IMR-90 (cell line): ENCODE results near the gene AMOTL2. TPM values are rescaled to one million over a fixed set of nuclear protein-coding genes. Genes with fewer than 3 reads are reported as not detected.

Experiments
- ATAC-seq: fragments of 200-7000 bp; cut with Tn5 transposase; 2 replicates; pipeline ENCODE4 v1.9.1; 2020; ENCODE audit warnings: low read depth, mild to moderate bottlenecking, moderate library complexity
- BruUV-seq: library from RNA; stranded (reverse); fragments of 400-500 nt; replicated peaks from 2 replicates; lab custom pipeline; 2021; lab: Mats Ljungman, UMichigan
- CTCF ChIA-PET: fragments of 300-600 bp; formaldehyde crosslinking; extraction: SDS; loops from one replicate; lab custom pipeline; 2021; ENCODE audit warnings: antibody characterized with exemption; lab: Yijun Ruan, JAX
- POLR2A ChIA-PET: fragments of 300-600 bp; sonication (Branson Sonifier 250); formaldehyde crosslinking; loops from one replicate; lab custom pipeline; 2022; ENCODE audit warnings: antibody characterized with exemption; ENCODE audit not compliant: unreplicated experiment; lab: Charles Lee
- DNase-seq: peaks from one replicate; pipeline ENCODE4 v3.0.0; 2013
- H2AFZ ChIP-seq: replicated peaks from 2 replicates; pipeline ENCODE3; 2013; ENCODE audit warnings: low read length, mild to moderate bottlenecking; ENCODE audit not compliant: poor library complexity
- H2AK5ac ChIP-seq: 2 replicates; pipeline ENCODE4 v1.6.1; 2013; ENCODE audit warnings: low read depth, low read length, inconsistent platforms
- H2AK9ac ChIP-seq: replicated peaks from 2 replicates; pipeline ENCODE3; 2013; ENCODE audit warnings: mild to moderate bottlenecking, low read depth, low read length, moderate library complexity; ENCODE audit not compliant: poor library complexity
- H2BK120ac ChIP-seq: 2 replicates; pipeline ENCODE4 v1.6.1; 2013; ENCODE audit warnings: low read depth, low read length, inconsistent platforms
- H2BK15ac ChIP-seq: 3 replicates; pipeline ENCODE4 v1.6.1; 2013; ENCODE audit warnings: low read depth, low read length, inconsistent platforms
- H2BK20ac ChIP-seq: 2 replicates; pipeline ENCODE4 v1.6.1; 2013; ENCODE audit warnings: low read depth, mild to moderate bottlenecking, inconsistent platforms, low read length, moderate library complexity
- H2BK5ac ChIP-seq: 2 replicates; pipeline ENCODE4 v1.6.1; 2013; ENCODE audit warnings: mild to moderate bottlenecking, low read depth, low read length, inconsistent platforms; ENCODE audit not compliant: poor library complexity, severe bottlenecking
- H3K14ac ChIP-seq: replicated peaks from 2 replicates; pipeline ENCODE4 v1.6.1; 2013; ENCODE audit warnings: low read depth, low read length, inconsistent platforms
- H3K18ac ChIP-seq: 2 replicates; pipeline ENCODE4 v1.6.1; 2013; ENCODE audit warnings: low read depth, low read length, control low read depth
- H3K23ac ChIP-seq: 2 replicates; pipeline ENCODE4 v1.6.1; 2013; ENCODE audit warnings: low read depth, low read length, inconsistent platforms
- H3K27ac ChIP-seq: 2 replicates; pipeline ENCODE4 v1.5.1; 2013; ENCODE audit warnings: mild to moderate bottlenecking, control low read depth, low read length; ENCODE audit not compliant: insufficient read depth
- H3K27me3 ChIP-seq: 2 replicates; pipeline ENCODE4 v1.6.1; 2013; ENCODE audit warnings: low read length; ENCODE audit not compliant: control insufficient read depth, insufficient read depth
- H3K36me3 ChIP-seq: 2 replicates; pipeline ENCODE4 v1.6.1; 2013; ENCODE audit warnings: low read length, mixed read lengths; ENCODE audit not compliant: control insufficient read depth, insufficient read depth
- H3K4ac ChIP-seq: 2 replicates; pipeline ENCODE4 v1.6.1; 2013; ENCODE audit warnings: low read depth, low read length, inconsistent platforms
- H3K4me1 ChIP-seq: 2 replicates; pipeline ENCODE4 v1.6.1; 2013; ENCODE audit warnings: low read length, mixed read lengths; ENCODE audit not compliant: control insufficient read depth, insufficient read depth
- H3K4me2 ChIP-seq: 2 replicates; pipeline ENCODE4 v1.6.1; 2013; ENCODE audit warnings: low read depth, mild to moderate bottlenecking, control low read depth, low read length, moderate library complexity
- H3K4me3 ChIP-seq: 2 replicates; pipeline ENCODE4 v1.5.1; 2013; ENCODE audit warnings: low read depth, mild to moderate bottlenecking, control low read depth, low read length, moderate library complexity; ENCODE audit not compliant: insufficient read depth
- H3K56ac ChIP-seq: 2 replicates; pipeline ENCODE4 v1.6.1; 2013; ENCODE audit warnings: low read length, inconsistent platforms; ENCODE audit not compliant: insufficient read depth; ENCODE audit errors: extremely low read depth
- H3K79me1 ChIP-seq, 2 experiments: 2 replicates each; pipeline ENCODE4 v1.6.1; 2013; ENCODE audit warnings: low read length in 2 of 2, inconsistent platforms in 1 of 2, low read depth in 1 of 2
- H3K9ac ChIP-seq: 2 replicates; pipeline ENCODE4 v1.6.1; 2013; ENCODE audit warnings: low read depth, low read length, control low read depth
- H3K9me1 ChIP-seq: 2 replicates; pipeline ENCODE4 v1.6.1; 2013; ENCODE audit warnings: low read length, inconsistent platforms; ENCODE audit not compliant: insufficient read depth
- H3K9me3 ChIP-seq: 2 replicates; pipeline ENCODE4 v1.6.1; 2013; ENCODE audit warnings: low read length; ENCODE audit not compliant: control insufficient read depth, insufficient read depth
- H4K20me1 ChIP-seq: 2 replicates; pipeline ENCODE4 v1.6.1; 2013; ENCODE audit warnings: low read length, inconsistent platforms; ENCODE audit not compliant: insufficient read depth
- H4K5ac ChIP-seq: 2 replicates; pipeline ENCODE4 v1.6.1; 2013; ENCODE audit warnings: mild to moderate bottlenecking, low read depth, low read length, control low read depth
- H4K8ac ChIP-seq, 2 experiments: 2 replicates each; pipeline ENCODE4 v1.6.1; 2013; ENCODE audit warnings: low read depth in 2 of 2, low read length in 2 of 2, control low read depth in 1 of 2, inconsistent platforms in 1 of 2
- H4K91ac ChIP-seq: 2 replicates; pipeline ENCODE4 v1.6.1; 2013; ENCODE audit warnings: low read depth, low read length, inconsistent platforms; ENCODE audit not compliant: insufficient read depth
- MAZ ChIP-seq: IDR thresholded peaks from 2 replicates; pipeline ENCODE4 v1.6.1; 2012; ENCODE audit warnings: low read depth, mild to moderate bottlenecking, low read length, improper control_type of control experiment, moderate library complexity, borderline replicate concordance
- WGBS, 2 experiments: methylation state at CpG; one replicate each; pipeline versions ENCODE4 v1.1.5 to v1.1.7; 2013; ENCODE audit warnings: missing lambda C conversion rate in 2 of 2; ENCODE audit not compliant: insufficient read length in 1 of 2; ENCODE audit errors: extremely low coverage in 2 of 2; 5-methylcytosine and 5-hydroxymethylcytosine counted together
- dilution Hi-C: fragments of 300-500 bp; cut with HindIII; formaldehyde crosslinking; loops from one replicate; pipeline ENCODE4 v1.14.3; 2018; ENCODE audit warnings: low sequenced_read_pairs; ENCODE audit not compliant: unreplicated experiment
- in situ Hi-C: fragments of 300-500 bp; cut with MboI; formaldehyde crosslinking; loops from 3 replicates; pipeline ENCODE4 v1.14.3; 2019; ENCODE audit warnings: low sequenced_read_pairs, inconsistent platforms, mixed read lengths
- intact Hi-C: fragments of 100-400 bp; cut with micrococcal nuclease; formaldehyde crosslinking; loops from 2 replicates; pipeline ENCODE4 v1.10.0; 2022
- polyA plus RNA-seq, 3 experiments: library from polyadenylated mRNA; depleted of rRNA; stranded (reverse); fragments of >200 nt; gene quantifications; 2 replicates each; pipeline ENCODE4 v1.2.3, GENCODE V29; 2012; ENCODE audit warnings: low replicate concordance in 1 of 3
- total RNA-seq: library from RNA; depleted of rRNA; stranded (reverse); fragments of >200 nt; gene quantifications from 2 replicates; pipeline ENCODE4 v1.2.3, GENCODE V29; 2012

AMOTL2 gene
- total and polyA plus RNA-seq, 2 of the 4 experiments (the other 2 are of a cell fraction) = 162 to 176 TPM

DNA sequence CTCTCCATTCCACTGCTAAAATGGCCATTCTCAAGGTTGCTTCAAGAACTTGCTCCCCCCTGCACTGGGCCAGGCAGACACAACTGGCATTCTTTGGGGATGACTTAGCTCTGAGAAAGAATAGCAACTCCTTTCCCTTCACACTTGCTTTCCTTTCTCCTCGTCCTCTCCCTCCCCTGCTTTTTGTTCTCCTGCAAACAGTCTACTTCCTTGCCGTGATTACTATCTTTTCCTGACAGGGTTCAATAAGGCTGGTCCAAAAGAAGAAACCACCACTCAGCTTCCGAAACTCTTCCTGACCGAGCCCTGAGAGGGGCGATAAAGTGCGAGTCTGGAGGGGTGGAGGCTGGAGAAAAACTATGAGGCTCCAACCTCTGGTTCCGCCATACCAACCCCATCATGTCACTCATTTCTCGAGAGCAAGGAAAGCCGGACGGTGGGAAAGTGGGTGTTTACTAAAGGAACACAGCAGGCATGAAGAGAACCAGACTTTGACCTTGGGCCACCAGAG, 5.0 kb downstream of the AMOTL2 start:
- H3K14ac ChIP-seq = peak overlapping the region; percentile 62
- CTCF ChIA-PET = interaction anchor here (1.1 kb wide), 1 partner anchor 60 kb away, joined by 3 read pairs; no protein-coding TSS in a partner anchor
- H2BK15ac ChIP-seq = no peak overlapping the region
- peaks cover 96% of the 10 kb centered on the region for H4K20me1 ChIP-seq
- dilution Hi-C loops (no loop called here), intact Hi-C loops (no loop called here), in situ Hi-C loops (no loop called here)
- no TSS peak for BruUV-seq
- peak overlapping the region; percentile 18 for H3K4me2 ChIP-seq
- H4K5ac ChIP-seq = no peak overlapping the region; the same call in 1 of the 2 replicates
- H3K4me1 ChIP-seq = peaks cover 64% of the 10 kb centered on the region
- H2BK20ac ChIP-seq = no peak overlapping the region
- TF ChIP-seq MAZ = no peak; the same call in 1 of the 2 replicates
- DNase-seq (peak; percentile 72), ATAC-seq (no peak)
- no CpG with 5 or more reads among the region's 10 CpGs for WGBS, 2 experiments
- peak overlapping the region; percentile 30 to 33; a peak in 3 of 4 replicates for H4K8ac ChIP-seq
- peak overlapping the region; percentile 46 for H3K9ac ChIP-seq
- H3K4me3 ChIP-seq = no peak overlapping the region
- no peak overlapping the region for H2AFZ ChIP-seq
- peak overlapping the region; percentile 22 for H2AK9ac ChIP-seq
- H3K9me3 ChIP-seq = no peaks in the 10 kb centered on the region
- H3K56ac ChIP-seq = peak overlapping the region; percentile 62; the same call in 1 of the 2 replicates
- peaks cover 3 to 59% of the 10 kb centered on the region in 2 experiments; a peak in 3 of 4 replicates for H3K79me1 ChIP-seq
- peak overlapping the region; percentile 56; the same call in 1 of the 2 replicates for H2AK5ac ChIP-seq
- peak overlapping the region; percentile 83 for H3K27ac ChIP-seq
- H2BK120ac ChIP-seq = peak overlapping the region; percentile 20; the same call in 1 of the 2 replicates
- peak overlapping the region; percentile 59 for H3K4ac ChIP-seq
- 0 out of 2 replicates have a peak overlapping the region, but pooled peaks have one; percentile 25 for H4K91ac ChIP-seq
- no peaks in the 10 kb centered on the region for H3K27me3 ChIP-seq
- peaks cover 17% of the 10 kb centered on the region for H3K9me1 ChIP-seq
- POLR2A ChIA-PET = interaction anchor here (2.1 kb wide), 1 partner anchor 11 kb away, joined by 11 read pairs; no protein-coding TSS in a partner anchor
- peaks cover 80% of the 10 kb centered on the region for H3K36me3 ChIP-seq
- peak overlapping the region; percentile 84 for H2BK5ac ChIP-seq
- peak overlapping the region; percentile 26; the same call in 1 of the 2 replicates for H3K18ac ChIP-seq
- H3K23ac ChIP-seq = peak overlapping the region; percentile 64; the same call in 1 of the 2 replicates
